ENCODE results near the gene CNOT9. TPM values are rescaled to one million over a fixed set of nuclear protein-coding genes. Genes with fewer than 3 reads are reported as not detected.

The CNOT9 gene
- total and polyA plus RNA-seq, 2 of the 13 experiments (the other 11 are each of a cell fraction or from before 2014, with no cell fraction given): 82.6 to 92.4 TPM

DNA sequence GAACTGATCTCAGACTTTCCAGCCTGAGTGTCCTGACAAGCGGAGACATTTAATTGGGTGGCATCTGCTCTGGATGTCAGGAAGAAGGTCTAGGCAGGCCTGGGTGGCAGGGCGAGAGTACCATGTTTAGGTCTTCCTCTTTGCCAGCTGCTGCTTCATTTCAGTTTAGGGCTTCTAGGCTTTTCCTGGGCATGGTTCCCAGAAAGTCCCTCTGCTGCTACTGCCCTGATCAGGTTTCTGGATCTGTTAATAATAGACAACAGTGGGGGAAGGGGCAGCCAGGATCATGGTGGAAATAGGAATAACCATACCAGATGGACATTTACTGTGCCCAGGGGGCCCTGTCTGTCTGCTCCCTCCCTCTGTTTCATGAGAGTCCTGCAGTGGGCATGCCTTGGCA is 36.8 kb downstream of the CNOT9 start (continued):
- TF ChIP-seq, protein P1, sequence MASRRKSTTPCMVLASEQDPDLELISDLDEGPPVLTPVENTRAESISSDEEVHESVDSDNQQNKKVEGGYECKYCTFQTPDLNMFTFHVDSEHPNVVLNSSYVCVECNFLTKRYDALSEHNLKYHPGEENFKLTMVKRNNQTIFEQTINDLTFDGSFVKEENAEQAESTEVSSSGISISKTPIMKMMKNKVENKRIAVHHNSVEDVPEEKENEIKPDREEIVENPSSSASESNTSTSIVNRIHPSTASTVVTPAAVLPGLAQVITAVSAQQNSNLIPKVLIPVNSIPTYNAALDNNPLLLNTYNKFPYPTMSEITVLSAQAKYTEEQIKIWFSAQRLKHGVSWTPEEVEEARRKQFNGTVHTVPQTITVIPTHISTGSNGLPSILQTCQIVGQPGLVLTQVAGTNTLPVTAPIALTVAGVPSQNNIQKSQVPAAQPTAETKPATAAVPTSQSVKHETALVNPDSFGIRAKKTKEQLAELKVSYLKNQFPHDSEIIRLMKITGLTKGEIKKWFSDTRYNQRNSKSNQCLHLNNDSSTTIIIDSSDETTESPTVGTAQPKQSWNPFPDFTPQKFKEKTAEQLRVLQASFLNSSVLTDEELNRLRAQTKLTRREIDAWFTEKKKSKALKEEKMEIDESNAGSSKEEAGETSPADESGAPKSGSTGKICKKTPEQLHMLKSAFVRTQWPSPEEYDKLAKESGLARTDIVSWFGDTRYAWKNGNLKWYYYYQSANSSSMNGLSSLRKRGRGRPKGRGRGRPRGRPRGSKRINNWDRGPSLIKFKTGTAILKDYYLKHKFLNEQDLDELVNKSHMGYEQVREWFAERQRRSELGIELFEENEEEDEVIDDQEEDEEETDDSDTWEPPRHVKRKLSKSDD (CRISPR knock-in tag; IDR thresholded peaks at IDR 0.05; ENCODE audit: low read depth): no peak
- TF ChIP-seq HNRNPUL1 (IDR thresholded peaks at IDR 0.05; ENCODE audit: low read depth, low read length) (no peak), PRMT3 (CRISPR knock-in tag; IDR thresholded peaks at IDR 0.05; ENCODE audit: borderline replicate concordance, low read depth) (no peak), MIER2 (CRISPR knock-in tag; IDR thresholded peaks at IDR 0.05) (no peak)

DNA sequence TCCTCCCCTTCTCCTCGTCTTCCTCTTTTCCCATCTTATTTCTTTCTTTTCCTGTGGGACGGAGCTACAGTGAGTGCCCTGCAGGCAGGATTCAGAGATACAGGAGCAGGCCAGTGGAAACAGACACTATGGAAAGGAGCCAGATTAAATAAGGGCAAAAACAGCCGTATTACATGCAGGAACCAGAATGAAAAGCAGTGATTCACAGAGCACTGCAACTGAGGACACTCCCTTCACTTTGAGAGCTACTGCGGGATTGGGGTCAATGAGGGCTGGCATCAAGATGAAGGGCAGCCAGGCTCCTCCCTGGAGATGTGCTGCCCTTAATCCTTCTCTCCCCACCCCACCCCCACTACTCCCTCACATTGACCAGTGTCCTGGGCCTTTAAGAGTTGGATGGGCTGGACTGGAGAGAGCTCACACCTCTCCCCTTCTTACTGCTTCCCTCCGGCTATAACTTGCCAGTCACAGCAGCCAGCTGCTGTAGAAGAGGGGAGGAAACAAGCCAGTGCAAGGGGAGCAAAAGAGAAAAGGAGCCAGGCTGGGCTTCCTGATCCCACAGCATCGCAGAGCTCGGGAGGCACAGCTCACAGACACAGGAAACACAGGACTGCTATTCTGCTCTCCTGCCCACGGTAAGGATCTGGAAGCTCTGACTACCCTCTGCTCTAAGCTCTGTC is 38.9 kb downstream of the CNOT9 start, which contains the start of gene PLCD4:
Gene PLCD4 (plus strand): TSS at position 464 of the 680 bp plus-strand sequence. CDS start 7,841 bp downstream, outside the sequence.
- H2AFZ ChIP-seq (ENCODE audit: low read length): no peak within 1 kb of the TSS
- H3K4me2 ChIP-seq (ENCODE audit: low read depth, low read length): no peak within 1 kb of the TSS
- no peak within 1 kb of the TSS for H3K4me3 ChIP-seq (replicated peaks in 1 of 3; ENCODE audit: insufficient read depth in 1 of 3, low read depth in 2 of 3, low read length in 3 of 3)
- POLR2A ChIA-PET: interaction anchor here (0.8 to 1.2 kb wide), 3 partner anchors 9 to 40 kb away, joined by 3 read pairs; partner anchors contain the start of gene USP37
- FAIRE-seq (no peak), ATAC-seq (peak; percentile 50), DNase-seq (ENCODE audit: low spot score) (no peak)
- intact Hi-C loops (cut with micrococcal nuclease; ENCODE audit: unreplicated experiment): no loop called here
- no peaks in the 10 kb centered on the region for H3K36me3 ChIP-seq (replicated peaks in 1 of 2; ENCODE audit: control insufficient read depth in 1 of 2, insufficient read depth in 2 of 2, low read length in 2 of 2)
- H3K27me3 ChIP-seq (ENCODE audit: control insufficient read depth in 1 of 2, insufficient read depth in 2 of 2, low read length in 2 of 2): peaks cover 1 to 22% of the 10 kb centered on the region in 2 experiments; a peak in 3 of 5 replicates
- CTCF ChIA-PET (ENCODE audit: low intra/inter-chr PET ratio, low total read pairs): no interaction called here
- TF ChIP-seq GFI1 (CRISPR knock-in tag; IDR thresholded peaks at IDR 0.05; ENCODE audit: borderline replicate concordance) (0 out of 2 replicates have a peak, but pooled peaks have one; percentile 28), ZNF776 (CRISPR knock-in tag; IDR thresholded peaks at IDR 0.05) (no peak)
- H4K20me1 ChIP-seq (ENCODE audit: insufficient read depth, low read length): no peaks in the 10 kb centered on the region
- BruUV-seq (replicated peaks): no TSS peak
- in situ Hi-C loops (cut with HindIII; ENCODE audit: extremely low pct_ligation_motif_present, low pct_unique_long_range_greater_than_20kb): no loop called here
- no peaks in the 10 kb centered on the region for H3K79me2 ChIP-seq (ENCODE audit: insufficient read depth, low read length)
- H3K27ac ChIP-seq (ENCODE audit: extremely low read length, insufficient read depth, low read length): no peak within 1 kb of the TSS
- H3K4me1 ChIP-seq (ENCODE audit: insufficient read depth, low read length): no peaks in the 10 kb centered on the region
- WGBS (ENCODE audit: low lambda C conversion rate): 8% methylated on average over 8 of the region's 8 CpGs
- no peaks in the 10 kb centered on the region for H3K9me3 ChIP-seq (ENCODE audit: low read length)
- H3K9ac ChIP-seq (ENCODE audit: insufficient read depth, low read depth, low read length): no peak within 1 kb of the TSS

Data from HepG2 (cell line).